B cell (primary cell): Measurements from ENCODE around the gene TPP1. TPM values are rescaled to one million over a fixed set of nuclear protein-coding genes. Genes with fewer than 3 reads are reported as not detected.

Experiments used
- ATAC-seq: fragments of 200-7000 bp; cut with Tn5 transposase; one replicate; pipeline ENCODE4 v1.10.0; 2021; ENCODE audit warnings: low read depth, mild to moderate bottlenecking, moderate number of reproducible peaks, moderate library complexity
- CTCF ChIA-PET: fragments of 350-600 bp; sonication (Branson Sonifier 250); formaldehyde crosslinking; loops from one replicate; lab custom pipeline; 2021; ENCODE audit warnings: antibody characterized with exemption, inconsistent platforms; lab: Charles Lee
- POLR2A ChIA-PET: fragments of 350-600 bp; sonication (Branson Sonifier 250); formaldehyde crosslinking; loops from one replicate; lab custom pipeline; 2021; ENCODE audit warnings: antibody characterized with exemption; lab: Charles Lee
- DNase-seq: peaks from one replicate; pipeline ENCODE4 v3.0.0; 2013
- H2AFZ ChIP-seq: 2 replicates; pipeline ENCODE4 v1.6.1; 2012; ENCODE audit warnings: mild to moderate bottlenecking, low read depth, low read length; ENCODE audit not compliant: insufficient read depth, poor library complexity, severe bottlenecking
- H3K27ac ChIP-seq, 2 donors: 1 replicate in 1 of 2; 2 replicates in 1 of 2; pipeline ENCODE4 v1.5.1; 2012 to 2013; ENCODE audit warnings: low read length in 2 of 2, mild to moderate bottlenecking in 2 of 2, moderate library complexity in 1 of 2
- H3K27me3 ChIP-seq, 4 experiments: fragments of 200-600 bp in 1 of 4; sonication (generic) in 1 of 4; replicated peaks in 1 of 4; 1 replicate in 2 of 4; 2 replicates in 2 of 4; pipeline versions ENCODE4 v1.6.1 to v1.7.0; 2013 to 2016; ENCODE audit warnings: low read length in 3 of 4, mild to moderate bottlenecking in 2 of 4, mixed read lengths in 1 of 4, moderate library complexity in 1 of 4; ENCODE audit not compliant: insufficient read depth in 4 of 4, control insufficient read depth in 3 of 4; ENCODE audit errors: control extremely low read depth in 1 of 4
- H3K36me3 ChIP-seq, 2 experiments: replicated peaks in 1 of 2; 1 replicate in 1 of 2; 2 replicates in 1 of 2; pipeline versions ENCODE4 v1.6.1 to v1.7.1; 2013; ENCODE audit warnings: low read length in 1 of 2; ENCODE audit not compliant: insufficient read depth in 2 of 2, control insufficient read depth in 1 of 2; ENCODE audit errors: control extremely low read depth in 1 of 2, extremely low read depth in 1 of 2
- H3K4me1 ChIP-seq, 2 donors: fragments of 200-600 bp in 1 of 2; sonication (generic) in 1 of 2; 1 replicate in 1 of 2; 2 replicates in 1 of 2; pipeline versions ENCODE4 v1.5.1 to v1.6.1; 2013 to 2017; ENCODE audit warnings: low read length in 2 of 2; ENCODE audit not compliant: control insufficient read depth in 2 of 2, insufficient read depth in 2 of 2
- H3K4me2 ChIP-seq: replicated peaks from 2 replicates; pipeline ENCODE3; 2012; ENCODE audit warnings: mild to moderate bottlenecking, low read depth, low read length; ENCODE audit not compliant: poor library complexity, severe bottlenecking
- H3K4me3 ChIP-seq, 5 experiments: fragments of 200-600 bp in 1 of 5; sonication (generic) in 1 of 5; 1 replicate in 3 of 5; 2 replicates in 2 of 5; pipeline versions ENCODE4 v1.5.1 to v1.7.0; 2011 to 2016; ENCODE audit warnings: low read length in 4 of 5, mild to moderate bottlenecking in 4 of 5, low read depth in 2 of 5, control low read depth in 1 of 5, moderate library complexity in 1 of 5; ENCODE audit not compliant: insufficient read depth in 1 of 5; ENCODE audit errors: control extremely low read depth in 1 of 5, extremely low read depth in 1 of 5
- H3K79me2 ChIP-seq: fragments of 200-600 bp; sonication (generic); one replicate; pipeline ENCODE4 v1.6.0; 2016; ENCODE audit warnings: low read length; ENCODE audit not compliant: control insufficient read depth, insufficient read depth
- H3K9ac ChIP-seq: fragments of 200-600 bp; sonication (generic); 2 replicates; pipeline ENCODE4 v1.6.1; 2017; ENCODE audit warnings: mild to moderate bottlenecking, low read length, moderate library complexity
- H3K9me3 ChIP-seq, 3 donors: one replicate each; pipeline versions ENCODE4 v1.6.1 to v1.7.1; 2013; ENCODE audit warnings: low read length in 2 of 3; ENCODE audit not compliant: control insufficient read depth in 2 of 3, insufficient read depth in 1 of 3; ENCODE audit errors: control extremely low read depth in 1 of 3
- H4K20me1 ChIP-seq: 2 replicates; pipeline ENCODE4 v1.6.0; 2012; ENCODE audit warnings: mild to moderate bottlenecking, low read length; ENCODE audit not compliant: insufficient read depth, control insufficient read depth, poor library complexity, severe bottlenecking
- H3K27ac Mint-ChIP-seq: one replicate; pipeline ENCODE4 v1.8.0; 2021; ENCODE audit warnings: mixed read lengths
- H3K27me3 Mint-ChIP-seq: one replicate; pipeline ENCODE4 v1.8.0; 2021; ENCODE audit warnings: mixed read lengths
- H3K4me1 Mint-ChIP-seq: one replicate; pipeline ENCODE4 v1.8.0; 2021; ENCODE audit warnings: mixed read lengths
- H3K4me3 Mint-ChIP-seq: one replicate; pipeline ENCODE4 v1.8.0; 2021; ENCODE audit warnings: mixed read lengths
- H3K9me3 Mint-ChIP-seq: one replicate; pipeline ENCODE4 v1.8.0; 2022; ENCODE audit warnings: mixed read lengths; ENCODE audit not compliant: insufficient read depth
- CTCF ChIP-seq: fragments of 200-600 bp; IDR thresholded peaks from one replicate; pipeline ENCODE4 v1.8.0; 2022; ENCODE audit warnings: antibody characterized with exemption, mild to moderate bottlenecking
- EZH2 ChIP-seq: IDR thresholded peaks from 2 replicates; pipeline ENCODE4 v1.6.1; 2012; ENCODE audit warnings: borderline replicate concordance, low read depth, mild to moderate bottlenecking, moderate library complexity, low read length; ENCODE audit not compliant: insufficient read depth, poor library complexity, severe bottlenecking
- WGBS: methylation state at CpG from one replicate; pipeline ENCODE4 v1.1.5; 2013; ENCODE audit warnings: missing lambda C conversion rate; ENCODE audit not compliant: insufficient coverage; 5-methylcytosine and 5-hydroxymethylcytosine counted together
- intact Hi-C: fragments of 100-400 bp; cut with micrococcal nuclease; formaldehyde crosslinking; loops from one replicate; pipeline ENCODE4 v1.10.0; 2022
- polyA plus RNA-seq: library from polyadenylated mRNA; depleted of rRNA; stranded (reverse); fragments of >200 nt; gene quantifications from 2 replicates; pipeline ENCODE4 v1.2.3, GENCODE V29; 2012
- total RNA-seq, 2 donors: library from RNA; stranded (reverse); fragments of 120-200 nt in 1 of 2; gene quantifications; 1 replicate in 1 of 2; 2 replicates in 1 of 2; pipeline versions ENCODE4 v1.2.3 to v1.2.4, GENCODE V29; 2013 to 2022

TPP1 gene
- total and polyA plus RNA-seq, 2 donors (not counting 1 experiment from before 2014, with no cell fraction given), result 133 to 191 TPM

- CTCF ChIA-PET, result interaction anchor here (1.3 to 2.8 kb wide), 2 partner anchors 13 to 122 kb away, joined by 3 to 9 read pairs; no protein-coding TSS in a partner anchor
- intact Hi-C loops, result no loop called here
- H3K27ac ChIP-seq, result no peak overlapping the region
- H3K9me3 Mint-ChIP-seq, result no peaks in the 10 kb centered on the region
- H3K4me1 Mint-ChIP-seq, result peaks cover 9% of the 10 kb centered on the region
- H3K27ac Mint-ChIP-seq, result no peak overlapping the region
- H3K27me3 ChIP-seq, result peaks cover 0 to 19% (median 12%) of the 10 kb centered on the region in 4 experiments
- no peaks in the 10 kb centered on the region for H3K36me3 ChIP-seq
- H3K9ac ChIP-seq, result no peak overlapping the region
- WGBS, result 80% methylated on average over 1 of the region's 1 CpG
- no peaks in the 10 kb centered on the region for H3K9me3 ChIP-seq
- peaks cover 13% of the 10 kb centered on the region for H3K27me3 Mint-ChIP-seq
- ATAC-seq (no peak), DNase-seq (no peak)
- H3K4me3 Mint-ChIP-seq, result no peak overlapping the region
- H3K4me3 ChIP-seq, result no peak overlapping the region
- H3K4me1 ChIP-seq, result peaks cover 15 to 19% of the 10 kb centered on the region in 2 donors
- H3K4me2 ChIP-seq, result no peak overlapping the region
- TF ChIP-seq CTCF, result no peak
- TF ChIP-seq EZH2, result no peak
- no peaks in the 10 kb centered on the region for H4K20me1 ChIP-seq
- no peak overlapping the region for H2AFZ ChIP-seq
- POLR2A ChIA-PET, result no interaction called here
- H3K79me2 ChIP-seq, result no peaks in the 10 kb centered on the region
Measured at GRCh38 chr11:6653097-6653496, 33.9 kb upstream of the TPP1 start.

- 79% methylated on average over 2 of the region's 3 CpGs for WGBS
- Histone ChIP-seq H3K36me3 (no peaks in the 10 kb centered on the region), H3K4me3 (no peak overlapping the region), H3K9me3 (no peaks in the 10 kb centered on the region), H3K9ac (no peak overlapping the region), H3K27me3 (peaks cover 0 to 19% (median 12%) of the 10 kb centered on the region in 4 experiments), H3K4me2 (no peak overlapping the region), H3K79me2 (no peaks in the 10 kb centered on the region), H3K27ac (no peak overlapping the region), H3K4me1 (peaks cover 24 to 28% of the 10 kb centered on the region in 2 donors), H4K20me1 (no peaks in the 10 kb centered on the region), H2AFZ (no peak overlapping the region)
- Mint-ChIP-seq H3K27me3 (peaks cover 12% of the 10 kb centered on the region), H3K9me3 (no peaks in the 10 kb centered on the region), H3K27ac (no peak overlapping the region), H3K4me3 (no peak overlapping the region), H3K4me1 (peaks cover 9% of the 10 kb centered on the region)
- intact Hi-C loops, result no loop called here
- ChIA-PET CTCF (interaction anchor here (1.3 to 2.8 kb wide), 3 partner anchors 13 to 121 kb away, joined by 3 to 9 read pairs (median 5); partner anchors contain the start of gene ILK), POLR2A (no interaction called here)
- no peak for ATAC-seq
- DNase-seq, result no peak
- no peak for TF ChIP-seq EZH2
- TF ChIP-seq CTCF, result no peak
Measured at GRCh38 chr11:6652182-6652581, 33.0 kb upstream of the TPP1 start.
